GM10266 (cell line): ENCODE data around the gene TAX1BP3.

Source experiments
- DNase-seq: peaks from one replicate; pipeline ENCODE4 v3.0.0; 2012; ENCODE audit errors: extremely low spot score
- TF ChIP-seq, protein P1 (sequence below): IDR thresholded peaks from 2 replicates; pipeline ENCODE4 v1.5.1; 2012; ENCODE audit warnings: mild to moderate bottlenecking, low read depth; ENCODE audit not compliant: control insufficient read depth, insufficient read depth; ENCODE audit errors: missing control alignments

TAX1BP3 gene

DNA sequence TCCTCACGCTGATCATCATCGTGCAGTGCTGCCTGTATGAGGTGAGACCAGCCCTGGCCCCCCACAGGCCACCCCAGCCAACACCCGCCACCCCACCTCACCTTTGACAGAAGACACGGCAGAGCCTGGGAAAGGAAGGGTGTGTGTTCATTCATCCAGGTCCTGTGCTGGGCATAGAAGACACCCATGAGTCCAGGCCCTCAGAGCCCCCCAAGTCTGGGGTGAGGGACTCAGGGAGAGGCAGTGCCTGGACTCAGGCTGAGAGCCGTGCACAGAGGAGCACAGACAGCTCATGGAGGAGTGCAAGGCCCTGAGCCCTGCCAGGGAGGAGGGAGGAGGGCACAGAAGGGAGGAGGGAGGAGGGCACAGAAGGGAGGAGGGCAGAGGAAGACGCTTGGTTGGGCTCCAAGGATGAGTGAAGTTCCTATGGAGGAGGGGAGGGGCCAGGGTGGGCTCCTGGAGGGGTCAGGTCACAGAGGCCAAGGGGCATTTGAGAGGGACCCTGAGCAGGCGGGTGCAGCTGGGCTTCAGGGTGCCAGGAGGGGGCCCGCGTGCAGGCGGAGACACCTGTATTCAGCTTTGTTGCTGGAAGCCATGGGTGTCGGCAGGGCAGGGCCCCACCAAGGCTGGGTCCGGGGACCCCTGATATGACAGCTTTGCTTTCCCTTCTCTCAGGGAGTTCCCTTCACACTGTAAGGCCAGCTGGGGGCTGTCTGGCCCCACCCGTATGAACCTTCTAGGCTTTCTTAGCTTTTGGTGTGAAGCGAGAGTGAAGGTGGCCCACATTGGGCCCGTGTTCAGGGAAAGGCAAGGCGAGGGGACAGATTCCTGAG, 11.4 kb downstream of the TAX1BP3 start:
- DNase-seq = no peak
- TF ChIP-seq, protein P1, sequence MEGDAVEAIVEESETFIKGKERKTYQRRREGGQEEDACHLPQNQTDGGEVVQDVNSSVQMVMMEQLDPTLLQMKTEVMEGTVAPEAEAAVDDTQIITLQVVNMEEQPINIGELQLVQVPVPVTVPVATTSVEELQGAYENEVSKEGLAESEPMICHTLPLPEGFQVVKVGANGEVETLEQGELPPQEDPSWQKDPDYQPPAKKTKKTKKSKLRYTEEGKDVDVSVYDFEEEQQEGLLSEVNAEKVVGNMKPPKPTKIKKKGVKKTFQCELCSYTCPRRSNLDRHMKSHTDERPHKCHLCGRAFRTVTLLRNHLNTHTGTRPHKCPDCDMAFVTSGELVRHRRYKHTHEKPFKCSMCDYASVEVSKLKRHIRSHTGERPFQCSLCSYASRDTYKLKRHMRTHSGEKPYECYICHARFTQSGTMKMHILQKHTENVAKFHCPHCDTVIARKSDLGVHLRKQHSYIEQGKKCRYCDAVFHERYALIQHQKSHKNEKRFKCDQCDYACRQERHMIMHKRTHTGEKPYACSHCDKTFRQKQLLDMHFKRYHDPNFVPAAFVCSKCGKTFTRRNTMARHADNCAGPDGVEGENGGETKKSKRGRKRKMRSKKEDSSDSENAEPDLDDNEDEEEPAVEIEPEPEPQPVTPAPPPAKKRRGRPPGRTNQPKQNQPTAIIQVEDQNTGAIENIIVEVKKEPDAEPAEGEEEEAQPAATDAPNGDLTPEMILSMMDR = no peak

DNA sequence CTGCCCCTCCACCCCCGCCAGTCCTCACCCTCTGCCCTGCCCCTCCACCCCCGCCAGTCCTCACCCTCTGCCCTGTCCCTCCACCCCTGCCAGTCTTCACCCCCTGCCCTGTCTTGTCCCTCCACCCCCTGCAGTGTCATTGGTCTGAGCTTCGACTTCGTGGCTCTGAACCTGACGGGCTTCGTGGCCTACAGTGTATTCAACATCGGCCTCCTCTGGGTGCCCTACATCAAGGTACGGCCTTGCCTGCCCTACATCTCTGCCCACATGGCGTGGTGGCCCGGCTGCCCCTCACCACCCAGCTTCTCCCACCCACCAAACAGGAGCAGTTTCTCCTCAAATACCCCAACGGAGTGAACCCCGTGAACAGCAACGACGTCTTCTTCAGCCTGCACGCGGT, 12.0 kb downstream of the TAX1BP3 start:
- no peak for DNase-seq
- TF ChIP-seq, protein P1 = no peak

DNA sequence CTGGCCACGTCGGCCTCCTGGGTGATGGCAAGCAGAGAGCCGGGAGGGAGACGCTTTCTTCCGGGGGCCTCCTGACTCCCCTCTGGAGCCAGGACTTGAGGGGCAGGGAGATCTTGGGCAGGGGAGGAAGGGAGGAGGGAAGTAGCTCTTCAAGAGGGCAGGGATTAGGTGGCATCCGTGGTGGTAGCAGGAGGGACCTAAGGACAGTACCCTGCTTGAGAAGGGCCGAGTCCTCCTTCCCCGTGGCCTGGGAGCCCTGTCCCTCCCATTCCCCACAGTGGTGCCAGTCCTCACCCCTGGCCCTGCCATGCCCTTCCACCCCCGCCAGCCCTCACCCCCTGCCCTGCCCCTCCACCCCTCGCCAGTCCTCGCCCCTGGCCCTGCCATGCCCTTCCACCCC, 12.6 kb downstream of the TAX1BP3 start:
- TF ChIP-seq, protein P1 = no peak
- DNase-seq = no peak

DNA sequence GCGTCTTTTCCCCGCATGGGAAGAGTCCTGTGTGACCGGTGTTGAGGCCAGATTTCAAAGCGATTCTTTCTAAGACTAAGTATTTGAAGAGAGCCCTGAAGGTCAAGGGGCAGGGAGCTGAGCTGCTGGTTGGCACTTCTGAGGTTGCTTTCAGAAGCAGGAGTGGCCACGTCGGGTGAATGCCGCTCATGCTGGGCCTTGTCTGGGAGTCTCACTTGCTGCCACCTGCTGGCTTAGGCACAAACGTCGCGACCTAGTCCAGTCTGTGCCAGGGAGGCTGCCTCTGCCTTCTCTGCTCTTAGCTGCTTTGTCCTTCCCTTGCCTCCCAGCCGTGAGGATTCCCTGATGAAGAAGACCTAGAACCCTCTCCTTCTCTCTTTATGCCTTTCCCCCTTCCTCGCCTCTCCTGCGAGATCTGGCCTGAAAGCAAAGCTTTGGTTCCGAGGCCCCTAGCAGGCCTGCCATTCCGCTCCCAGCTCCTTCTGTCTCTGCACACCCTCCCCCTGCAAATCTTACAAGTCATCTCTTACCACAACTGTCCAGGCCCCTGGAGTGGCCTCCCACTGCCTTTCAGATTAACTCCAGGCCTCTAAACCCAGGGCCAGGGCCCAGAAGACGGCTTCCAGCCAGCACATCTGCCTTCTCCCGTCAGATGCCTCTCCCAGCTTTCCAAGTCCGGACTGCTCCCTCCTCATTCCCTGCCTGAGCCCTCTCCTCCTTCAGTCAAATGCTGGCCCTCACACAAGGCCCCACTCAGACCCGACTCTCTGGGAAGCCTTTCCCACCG, 20.4 kb downstream of the TAX1BP3 start:
- TF ChIP-seq, protein P1 = peak; percentile 59
- DNase-seq = no peak

DNA sequence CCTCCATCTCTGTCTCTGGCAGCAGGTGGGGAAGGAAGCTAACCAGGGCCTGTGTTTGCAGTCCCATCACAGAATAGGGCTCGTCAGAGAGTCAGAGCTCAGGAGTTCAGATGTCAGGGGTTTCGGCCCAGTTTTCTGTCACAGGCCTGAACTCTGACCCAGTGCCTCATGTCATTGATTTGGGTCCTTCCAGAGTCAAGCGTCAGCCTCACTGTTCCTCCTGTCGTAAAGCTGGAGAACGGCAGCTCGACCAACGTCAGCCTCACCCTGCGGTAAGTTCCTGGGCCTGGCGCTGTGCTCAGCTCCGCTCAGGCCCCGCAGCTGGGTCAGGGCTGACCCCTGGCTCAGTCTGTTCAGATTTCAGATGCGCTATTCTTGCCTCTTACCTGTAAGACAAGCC, 21.1 kb downstream of the TAX1BP3 start:
- TF ChIP-seq, protein P1 = no peak
- DNase-seq = no peak

DNA sequence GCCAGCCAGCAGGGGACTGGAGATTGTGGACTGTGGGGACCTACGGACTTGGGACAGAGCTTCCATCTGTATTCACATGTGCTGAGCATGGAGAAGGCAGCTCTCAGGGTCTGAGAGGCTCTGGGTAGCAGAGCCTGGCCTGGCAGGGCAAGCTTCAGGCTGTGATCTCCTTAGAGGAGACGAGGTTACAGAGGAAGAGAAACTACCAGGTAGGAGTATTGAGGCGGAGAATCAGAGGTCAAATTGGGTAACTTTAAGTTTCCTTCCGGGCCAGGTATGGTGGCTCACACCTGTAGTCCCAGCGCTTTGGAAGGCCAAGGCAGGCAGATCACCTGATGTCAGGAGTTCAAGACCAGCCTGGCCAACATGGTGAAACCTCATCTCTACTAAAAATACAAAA, 23.1 kb downstream of the TAX1BP3 start:
- TF ChIP-seq, protein P1 = no peak
- DNase-seq = no peak
